AG09319 (cell line): Measurements from ENCODE around the gene MRPS27.

Experiments used
- DNase-seq: peaks from one replicate; pipeline ENCODE4 v3.0.0-alpha.2; 2010; ENCODE audit warnings: low read depth; ENCODE audit errors: extremely low read depth
- TF ChIP-seq, protein P1 (sequence below): IDR thresholded peaks from 2 replicates; pipeline ENCODE4 v1.5.1; 2011; ENCODE audit warnings: low read depth, mild to moderate bottlenecking, inconsistent platforms, low read length, moderate library complexity

MRPS27 gene

GRCh38 chr5:72363166-72363802, 43.2 kb upstream of the MRPS27 start:
- TF ChIP-seq, protein P1, sequence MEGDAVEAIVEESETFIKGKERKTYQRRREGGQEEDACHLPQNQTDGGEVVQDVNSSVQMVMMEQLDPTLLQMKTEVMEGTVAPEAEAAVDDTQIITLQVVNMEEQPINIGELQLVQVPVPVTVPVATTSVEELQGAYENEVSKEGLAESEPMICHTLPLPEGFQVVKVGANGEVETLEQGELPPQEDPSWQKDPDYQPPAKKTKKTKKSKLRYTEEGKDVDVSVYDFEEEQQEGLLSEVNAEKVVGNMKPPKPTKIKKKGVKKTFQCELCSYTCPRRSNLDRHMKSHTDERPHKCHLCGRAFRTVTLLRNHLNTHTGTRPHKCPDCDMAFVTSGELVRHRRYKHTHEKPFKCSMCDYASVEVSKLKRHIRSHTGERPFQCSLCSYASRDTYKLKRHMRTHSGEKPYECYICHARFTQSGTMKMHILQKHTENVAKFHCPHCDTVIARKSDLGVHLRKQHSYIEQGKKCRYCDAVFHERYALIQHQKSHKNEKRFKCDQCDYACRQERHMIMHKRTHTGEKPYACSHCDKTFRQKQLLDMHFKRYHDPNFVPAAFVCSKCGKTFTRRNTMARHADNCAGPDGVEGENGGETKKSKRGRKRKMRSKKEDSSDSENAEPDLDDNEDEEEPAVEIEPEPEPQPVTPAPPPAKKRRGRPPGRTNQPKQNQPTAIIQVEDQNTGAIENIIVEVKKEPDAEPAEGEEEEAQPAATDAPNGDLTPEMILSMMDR = no peak
- peak; percentile 24 for DNase-seq

GRCh38 chr5:72359886-72360285, 39.8 kb upstream of the MRPS27 start:
- TF ChIP-seq, protein P1 = no peak
- no peak for DNase-seq

- TF ChIP-seq, protein P1 = no peak
- no peak for DNase-seq
Measured at GRCh38 chr5:72358925-72359324, 38.9 kb upstream of the MRPS27 start.

DNA sequence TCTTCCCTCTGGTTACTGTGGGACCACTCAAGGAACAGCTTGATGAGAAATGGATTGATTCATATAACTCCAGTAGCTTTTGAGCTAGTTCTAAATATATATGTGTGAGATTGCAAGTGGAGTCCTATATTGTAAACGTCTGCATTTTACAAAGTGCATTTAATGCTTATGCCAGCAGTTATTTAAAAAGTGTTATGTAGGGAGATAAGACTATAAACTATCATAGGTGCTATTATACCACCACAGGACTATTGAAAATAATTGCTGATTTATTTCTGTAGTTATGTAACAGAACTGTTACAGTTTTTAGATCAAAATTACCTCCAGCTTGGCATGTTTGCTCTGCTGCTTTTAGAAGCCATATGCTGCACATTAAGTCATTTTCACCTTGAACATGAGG, 36.3 kb upstream of the MRPS27 start:
- TF ChIP-seq, protein P1 = no peak
- DNase-seq = no peak

- TF ChIP-seq, protein P1 = peak; percentile 60
- DNase-seq = peak; percentile 5
Measured at GRCh38 chr5:72355706-72356299, 35.8 kb upstream of the MRPS27 start.

DNA sequence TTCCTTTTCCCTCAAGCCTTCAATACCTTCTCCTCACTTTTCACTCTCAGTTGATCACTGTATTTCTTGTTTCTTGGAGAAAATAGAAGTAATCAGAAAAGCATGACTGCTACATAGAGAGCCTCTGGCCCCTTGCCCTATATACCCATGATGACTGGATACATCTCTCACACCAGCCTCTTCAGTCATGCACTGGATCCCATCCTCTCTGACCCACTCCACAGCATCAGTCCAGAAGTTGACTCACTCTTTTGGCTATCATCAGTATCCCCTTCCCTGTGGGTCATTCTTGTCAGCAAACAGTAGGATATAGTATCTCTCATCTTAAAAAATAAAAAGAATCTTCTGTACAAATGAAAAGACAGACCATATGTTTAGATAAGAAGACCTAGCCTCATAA, 33.0 kb upstream of the MRPS27 start:
- TF ChIP-seq, protein P1 = no peak
- DNase-seq = peak; percentile 10

GRCh38 chr5:72352616-72353015, 32.6 kb upstream of the MRPS27 start:
- TF ChIP-seq, protein P1 = no peak
- DNase-seq = no peak
